ENCODE measurements around the gene AHR. TPM values are rescaled to one million over a fixed set of nuclear protein-coding genes. Genes with fewer than 3 reads are reported as not detected.

The AHR gene
- total RNA-seq, 1 experiment from 2014 or later = 6.1 TPM

GRCh38 chr7:17364671-17365070 is 66.2 kb downstream of the AHR start:
- H3K4me1 ChIP-seq (ENCODE audit: insufficient read depth, low read length) = no peaks in the 10 kb centered on the region
- DNase-seq = no peak
- H2BK12ac ChIP-seq (ENCODE audit: insufficient read length, low read depth, low read length) = no peak overlapping the region
- no peaks in the 10 kb centered on the region for H3K27me3 Mint-ChIP-seq (ENCODE audit: low read depth)
- WGBS (ENCODE audit: extremely low coverage, insufficient read length, low lambda C conversion rate) = no CpG with 5 or more reads among the region's 2 CpGs
- no peak overlapping the region for H3K56ac ChIP-seq (ENCODE audit: insufficient read length, low read depth, low read length)
- H4K8ac ChIP-seq (replicated peaks; ENCODE audit: insufficient read length, low read depth, low read length) = no peak overlapping the region
- no peak overlapping the region for H3K4me2 ChIP-seq (ENCODE audit: insufficient read depth, insufficient read length, low read length)
- no peaks in the 10 kb centered on the region for H3K79me2 ChIP-seq (ENCODE audit: insufficient read depth, low read length)
- H3K4me3 Mint-ChIP-seq = no peak overlapping the region
- H2BK5ac ChIP-seq (ENCODE audit: insufficient read length, low read length) = no peak overlapping the region
- H3K9ac ChIP-seq (ENCODE audit: extremely low read depth, insufficient read length, low read length) = no peak overlapping the region
- no peaks in the 10 kb centered on the region for H3K79me1 ChIP-seq (ENCODE audit: insufficient read depth, low read depth, low read length, poor library complexity, severe bottlenecking)
- H3K23me2 ChIP-seq (ENCODE audit: insufficient read length, low read depth, low read length, poor library complexity, severe bottlenecking) = no peaks in the 10 kb centered on the region
- H3K18ac ChIP-seq (ENCODE audit: insufficient read length, low read depth, low read length) = no peak overlapping the region
- H3K36me3 Mint-ChIP-seq (ENCODE audit: insufficient read depth in 1 of 3, low read depth in 3 of 3) = peaks cover 0 to 5% (median 0%) of the 10 kb centered on the region in 3 experiments; a peak in 2 of 7 replicates
- no peak overlapping the region for H4K91ac ChIP-seq (ENCODE audit: insufficient read length, low read depth, low read length)
- H2AFZ ChIP-seq (ENCODE audit: low read length) = no peak overlapping the region
- no peak overlapping the region for H3K23ac ChIP-seq (ENCODE audit: insufficient read length, low read depth, low read length)
- H2BK120ac ChIP-seq (ENCODE audit: low read depth, low read length, poor library complexity, severe bottlenecking) = no peak overlapping the region
- H3K9me3 Mint-ChIP-seq = peaks cover 0 to 5% of the 10 kb centered on the region in 2 experiments; a peak in 2 of 5 replicates
- H4K20me1 ChIP-seq (ENCODE audit: control insufficient read depth, insufficient read depth, insufficient read length) = no peaks in the 10 kb centered on the region
- no peak overlapping the region for H3T11ph ChIP-seq (ENCODE audit: low read length)
- no peaks in the 10 kb centered on the region for H3K4me1 Mint-ChIP-seq
- no peak overlapping the region for H3K4ac ChIP-seq (ENCODE audit: low read depth, low read length)
- H3K9me3 ChIP-seq (ENCODE audit: control insufficient read depth, low read depth, low read length) = no peaks in the 10 kb centered on the region
- H2AK5ac ChIP-seq (ENCODE audit: insufficient read length, low read length) = no peak overlapping the region
- no peak overlapping the region for H3K27ac ChIP-seq (ENCODE audit: insufficient read length, low read depth, low read length)
- H3K27ac Mint-ChIP-seq = no peak overlapping the region
- TF ChIP-seq CTCF (conservative IDR thresholded peaks at IDR 0.05) = no peak
- H2BK20ac ChIP-seq (ENCODE audit: low read depth, low read length, poor library complexity, severe bottlenecking) = no peak overlapping the region
- H3K14ac ChIP-seq (ENCODE audit: insufficient read depth, low read length) = no peak overlapping the region
- H3K27me3 ChIP-seq (ENCODE audit: insufficient read depth, low read length) = no peaks in the 10 kb centered on the region
- no peak overlapping the region for H2BK15ac ChIP-seq (ENCODE audit: low read depth, low read length)
- H4K5ac ChIP-seq (ENCODE audit: insufficient read length, low read depth, low read length) = no peak overlapping the region

Measured in H9 (cell line).